Testis (tissue), 3 donors: ENCODE results near the gene CNTN6. TPM values are rescaled to one million over a fixed set of nuclear protein-coding genes. Genes with fewer than 3 reads are reported as not detected.

Experiments used
- DNase-seq: peaks from one replicate; pipeline ENCODE4 v3.0.0-alpha.2; 2019
- H3K27ac ChIP-seq, 2 donors: fragments of 200-600 bp; sonication (generic); one replicate each; pipeline ENCODE4 v1.5.1; 2019
- H3K27me3 ChIP-seq: fragments of 200-600 bp; sonication (generic); one replicate; pipeline ENCODE4 v1.5.1; 2019
- H3K36me3 ChIP-seq: fragments of 200-600 bp; sonication (generic); one replicate; pipeline ENCODE4 v1.5.1; 2017; ENCODE audit warnings: low read depth; ENCODE audit errors: missing control alignments
- H3K4me1 ChIP-seq: fragments of 200-600 bp; sonication (generic); one replicate; pipeline ENCODE4 v1.5.1; 2019
- H3K4me3 ChIP-seq, 2 donors: fragments of 200-600 bp; sonication (generic); one replicate each; pipeline ENCODE4 v1.5.1; 2017 to 2019
- H3K9me3 ChIP-seq: fragments of 200-600 bp; sonication (generic); one replicate; pipeline ENCODE4 v1.5.1; 2017
- CTCF ChIP-seq, 3 experiments: fragments of 450-650 bp in 2 of 3; fragments of 200-600 bp in 1 of 3; sonication (generic) in 1 of 3; IDR thresholded peaks; one replicate each; pipeline ENCODE4 v1.5.1; 2016 to 2019; ENCODE audit warnings: antibody characterized with exemption in 3 of 3, mild to moderate bottlenecking in 2 of 3, moderate library complexity in 1 of 3
- POLR2A ChIP-seq: fragments of 450-650 bp; IDR thresholded peaks from one replicate; pipeline ENCODE4 v1.6.1; 2017; ENCODE audit warnings: antibody characterized with exemption, mild to moderate bottlenecking, moderate library complexity
- WGBS, 2 donors: methylation state at CpG; one replicate each; pipeline ENCODE4 v1.1.5; 2018; 5-methylcytosine and 5-hydroxymethylcytosine counted together
- intact Hi-C: fragments of 100-400 bp; cut with DNase I; formaldehyde crosslinking; loops from one replicate; pipeline ENCODE4 v1.15.1; 2023; ENCODE audit warnings: low total_unique reads
- polyA plus RNA-seq: library from polyadenylated mRNA; stranded (reverse); fragments of 350-450 nt; fragmentation: Illumina TruSeq; extraction: RNeasy Lipid Tissue Mini Kit (QIAGEN cat#74804); gene quantifications from one replicate; pipeline ENCODE4 v1.2.3, GENCODE V29; 2014; ENCODE audit warnings: low read depth, low replicate concordance; ENCODE audit not compliant: insufficient read depth
- total RNA-seq, 2 donors: library from RNA; depleted of rRNA; stranded (reverse); fragments of >200 nt; gene quantifications; one replicate each; pipeline ENCODE4 v1.2.3, GENCODE V29; 2016

Gene CNTN6
- total and polyA plus RNA-seq, 3 donors from 2014 or later = 0.22 to 0.74 (median 0.31) TPM

GRCh38 chr3:1228289-1228688 lies 135.5 kb downstream of the CNTN6 start:
- H3K4me3 ChIP-seq = no peak overlapping the region
- intact Hi-C loops = no loop called here
- H3K27me3 ChIP-seq = no peaks in the 10 kb centered on the region
- DNase-seq = no peak
- no peaks in the 10 kb centered on the region for H3K4me1 ChIP-seq
- H3K27ac ChIP-seq = no peak overlapping the region
- H3K9me3 ChIP-seq = no peaks in the 10 kb centered on the region
- no peak for TF ChIP-seq CTCF (IDR thresholded peaks at IDR 0.05)
- TF ChIP-seq POLR2A = no peak
- H3K36me3 ChIP-seq = no peaks in the 10 kb centered on the region
- WGBS, 2 donors = 48 to 60% methylated on average over 4 of the region's 4 CpGs

- Histone ChIP-seq H3K36me3 (no peaks in the 10 kb centered on the region), H3K4me3 (no peak overlapping the region), H3K27ac (no peak overlapping the region), H3K4me1 (no peaks in the 10 kb centered on the region), H3K27me3 (no peaks in the 10 kb centered on the region), H3K9me3 (no peaks in the 10 kb centered on the region)
- no peak for DNase-seq
- intact Hi-C loops = no loop called here
- TF ChIP-seq POLR2A (no peak), CTCF (IDR thresholded peaks at IDR 0.05) (no peak)
- WGBS, 2 donors = 90 to 93% methylated on average over 4 of the region's 4 CpGs
Measured at GRCh38 chr3:1230920-1231319, 138.1 kb downstream of the CNTN6 start.

GRCh38 chr3:1232276-1232675 lies 139.5 kb downstream of the CNTN6 start:
- no peak overlapping the region for H3K4me3 ChIP-seq
- H3K27ac ChIP-seq = no peak overlapping the region
- no peaks in the 10 kb centered on the region for H3K9me3 ChIP-seq
- no peaks in the 10 kb centered on the region for H3K4me1 ChIP-seq
- intact Hi-C loops = no loop called here
- no peak for TF ChIP-seq CTCF (IDR thresholded peaks at IDR 0.05)
- TF ChIP-seq POLR2A = no peak
- no peak for DNase-seq
- no peaks in the 10 kb centered on the region for H3K36me3 ChIP-seq
- no peaks in the 10 kb centered on the region for H3K27me3 ChIP-seq
- WGBS, 2 donors = 84 to 91% methylated on average over 3 of the region's 3 CpGs

- DNase-seq = no peak
- H3K9me3 ChIP-seq = no peaks in the 10 kb centered on the region
- no peaks in the 10 kb centered on the region for H3K4me1 ChIP-seq
- H3K36me3 ChIP-seq = no peaks in the 10 kb centered on the region
- no peak overlapping the region for H3K4me3 ChIP-seq
- TF ChIP-seq POLR2A (no peak), CTCF (IDR thresholded peaks at IDR 0.05) (no peak)
- WGBS, 2 donors = 68 to 69% methylated on average over 8 of the region's 8 CpGs
- no peaks in the 10 kb centered on the region for H3K27me3 ChIP-seq
- no peak overlapping the region for H3K27ac ChIP-seq
- intact Hi-C loops = no loop called here
Measured at GRCh38 chr3:1235526-1236120, 142.8 kb downstream of the CNTN6 start.
